Keratinocyte (primary cell): ENCODE results near the gene ZSWIM6.

Experiments used
- CTCF ChIP-seq, 3 experiments: IDR thresholded peaks in 1 of 3; conservative IDR thresholded peaks in 1 of 3; optimal IDR thresholded peaks in 1 of 3; 2 replicates in 2 of 3; 3 replicates in 1 of 3; pipeline versions ENCODE3 to v1.5.1; 2011; ENCODE audit warnings: low read length in 3 of 3, mild to moderate bottlenecking in 3 of 3, moderate library complexity in 2 of 3, control low read depth in 1 of 3, inconsistent platforms in 1 of 3; ENCODE audit not compliant: insufficient read depth in 2 of 3; ENCODE audit errors: extremely low read depth in 1 of 3
- EZH2 ChIP-seq: IDR thresholded peaks from one replicate; pipeline ENCODE4 v1.6.1; 2012; ENCODE audit warnings: inconsistent platforms, mild to moderate bottlenecking, low read length, moderate library complexity

GRCh38 chr5:61465496-61465895, 133.4 kb downstream of the ZSWIM6 start:
- TF ChIP-seq CTCF (optimal IDR thresholded peaks at IDR 0.05 in 1 of 3, IDR thresholded peaks at IDR 0.05 in 1 of 3, conservative IDR thresholded peaks at IDR 0.05 in 1 of 3; ENCODE audit: extremely low read depth in 1 of 3, insufficient read depth in 2 of 3, low read length in 3 of 3), result no peak
- no peak for TF ChIP-seq EZH2
